ENCODE measurements around the gene AFF2. TPM values are rescaled to one million over a fixed set of nuclear protein-coding genes. Genes with fewer than 3 reads are reported as not detected.

AFF2 gene
- total and polyA plus RNA-seq, 3 donors from 2014 or later, result 4.7 to 28.1 (median 21.3) TPM

- Histone ChIP-seq H3K4me1 (no peaks in the 10 kb centered on the region), H3K36me3 (ENCODE audit: low read depth, missing control alignments) (no peaks in the 10 kb centered on the region), H3K4me3 (no peak overlapping the region), H3K27ac (no peak overlapping the region), H3K27me3 (no peaks in the 10 kb centered on the region), H3K9me3 (no peaks in the 10 kb centered on the region)
- no peak for TF ChIP-seq CTCF (IDR thresholded peaks at IDR 0.05)
- TF ChIP-seq POLR2A (IDR thresholded peaks at IDR 0.05), result no peak
- DNase-seq, result no peak
- intact Hi-C loops (cut with DNase I; ENCODE audit: low total_unique reads), result no loop called here
- WGBS, 2 donors, result 96 to 97% methylated on average over 2 of the region's 2 CpGs
Observed at GRCh38 chrX:148723551-148723950, 223.1 kb downstream of the AFF2 start.

- intact Hi-C loops (cut with DNase I; ENCODE audit: low total_unique reads), result no loop called here
- no peak for TF ChIP-seq POLR2A (IDR thresholded peaks at IDR 0.05)
- no peak for TF ChIP-seq CTCF (IDR thresholded peaks at IDR 0.05)
- Histone ChIP-seq H3K4me1 (no peaks in the 10 kb centered on the region), H3K9me3 (no peaks in the 10 kb centered on the region), H3K4me3 (no peak overlapping the region), H3K36me3 (ENCODE audit: low read depth, missing control alignments) (no peaks in the 10 kb centered on the region), H3K27me3 (no peaks in the 10 kb centered on the region), H3K27ac (no peak overlapping the region)
- DNase-seq, result no peak
- 90 to 95% methylated on average over 5 of the region's 5 CpGs for WGBS, 2 donors
Observed at GRCh38 chrX:148728901-148729300, 228.5 kb downstream of the AFF2 start.

GRCh38 chrX:148732743-148733142 lies 232.3 kb downstream of the AFF2 start:
- TF ChIP-seq POLR2A (IDR thresholded peaks at IDR 0.05) (no peak), CTCF (IDR thresholded peaks at IDR 0.05) (no peak)
- no peaks in the 10 kb centered on the region for H3K36me3 ChIP-seq (ENCODE audit: low read depth, missing control alignments)
- no peaks in the 10 kb centered on the region for H3K9me3 ChIP-seq
- no peak overlapping the region for H3K27ac ChIP-seq
- H3K4me1 ChIP-seq, result no peaks in the 10 kb centered on the region
- H3K27me3 ChIP-seq, result no peaks in the 10 kb centered on the region
- no peak for DNase-seq
- intact Hi-C loops (cut with DNase I; ENCODE audit: low total_unique reads), result no loop called here
- no peak overlapping the region for H3K4me3 ChIP-seq

- intact Hi-C loops (cut with DNase I; ENCODE audit: low total_unique reads), result no loop called here
- TF ChIP-seq CTCF (IDR thresholded peaks at IDR 0.05) (no peak), POLR2A (IDR thresholded peaks at IDR 0.05) (no peak)
- no peaks in the 10 kb centered on the region for H3K9me3 ChIP-seq
- peak; percentile 50 for DNase-seq
- H3K27ac ChIP-seq, result no peak overlapping the region
- no peaks in the 10 kb centered on the region for H3K4me1 ChIP-seq
- 18% methylated on average over 6 of the region's 6 CpGs; no CpG with 5 or more reads in 1 of the 2 donors for WGBS, 2 donors
- H3K4me3 ChIP-seq, result no peak overlapping the region
- no peaks in the 10 kb centered on the region for H3K36me3 ChIP-seq (ENCODE audit: low read depth, missing control alignments)
- H3K27me3 ChIP-seq, result no peaks in the 10 kb centered on the region
Observed at GRCh38 chrX:148741441-148741840, 241.0 kb downstream of the AFF2 start.

GRCh38 chrX:148755111-148755510 lies 254.7 kb downstream of the AFF2 start:
- intact Hi-C loops (cut with DNase I; ENCODE audit: low total_unique reads), result no loop called here
- no peaks in the 10 kb centered on the region for H3K36me3 ChIP-seq (ENCODE audit: low read depth, missing control alignments)
- no peaks in the 10 kb centered on the region for H3K4me1 ChIP-seq
- H3K27ac ChIP-seq, result no peak overlapping the region
- no peaks in the 10 kb centered on the region for H3K9me3 ChIP-seq
- WGBS, 2 donors, result 81 to 91% methylated on average over 7 of the region's 7 CpGs
- no peak overlapping the region for H3K4me3 ChIP-seq
- DNase-seq, result no peak
- no peaks in the 10 kb centered on the region for H3K27me3 ChIP-seq
- no peak for TF ChIP-seq POLR2A (IDR thresholded peaks at IDR 0.05)
- TF ChIP-seq CTCF (IDR thresholded peaks at IDR 0.05), result no peak

All from testis (tissue), 3 donors.